HepG2 (cell line): ENCODE data around the gene SLC9A8. TPM values are rescaled to one million over a fixed set of nuclear protein-coding genes. Genes with fewer than 3 reads are reported as not detected.
A peak's percentile ranks its signal among the peaks of the same experiment; 100 is the strongest.

Experiments
- ATAC-seq: fragments of 200-7000 bp; cut with Tn5 transposase; 3 replicates; pipeline ENCODE4 v1.9.1; 2020; ENCODE audit warnings: mild to moderate bottlenecking, moderate library complexity
- BruUV-seq: library from RNA; stranded (reverse); fragments of 400-500 nt; replicated peaks from 2 replicates; lab custom pipeline; 2021; lab: Mats Ljungman, UMichigan
- CTCF ChIA-PET: fragments of 300-600 bp; formaldehyde crosslinking; extraction: SDS; loops from one replicate; lab custom pipeline; 2021; ENCODE audit warnings: low total read pairs, inconsistent platforms, low intra/inter-chr PET ratio; lab: Yijun Ruan, JAX
- POLR2A ChIA-PET: fragments of 350-600 bp; sonication (Branson Sonifier 250); formaldehyde crosslinking; loops from one replicate; lab custom pipeline; 2020; ENCODE audit warnings: antibody characterized with exemption, inconsistent platforms; lab: Yijun Ruan, JAX
- DNase-seq: peaks from one replicate; pipeline ENCODE4 v3.0.0-alpha.2; 2015; ENCODE audit warnings: low spot score
- FAIRE-seq: peaks from 3 replicates; lab custom pipeline; 2011; peaks lifted over from hg19 to GRCh38; lab: Jason Lieb, UNC
- H2AFZ ChIP-seq: one replicate; pipeline ENCODE4 v1.6.1; 2011; ENCODE audit warnings: low read length, inconsistent platforms
- H3K27ac ChIP-seq: fragments of 300-600 bp; 3 replicates; pipeline ENCODE4 v1.8.0; 2011; ENCODE audit warnings: mixed run types, mild to moderate bottlenecking, mixed read lengths, low read length, inconsistent platforms; ENCODE audit not compliant: insufficient read depth; ENCODE audit errors: extremely low read length
- H3K27me3 ChIP-seq, 2 experiments: fragments of 200-600 bp in 1 of 2; 2 replicates in 1 of 2; 3 replicates in 1 of 2; pipeline versions ENCODE4 v1.6.0 to v1.8.0; 2011; ENCODE audit warnings: low read length in 2 of 2, mild to moderate bottlenecking in 2 of 2, moderate library complexity in 2 of 2, inconsistent platforms in 1 of 2; ENCODE audit not compliant: insufficient read depth in 2 of 2, control insufficient read depth in 1 of 2
- H3K36me3 ChIP-seq, 2 experiments: fragments of 200-600 bp in 1 of 2; replicated peaks in 1 of 2; 2 replicates in 1 of 2; 3 replicates in 1 of 2; pipeline versions ENCODE4 v1.5.1 to v1.8.0; 2011; ENCODE audit warnings: low read length in 2 of 2, inconsistent platforms in 1 of 2; ENCODE audit not compliant: insufficient read depth in 2 of 2, control insufficient read depth in 1 of 2
- H3K4me1 ChIP-seq: 2 replicates; pipeline ENCODE4 v1.5.1; 2012; ENCODE audit warnings: low read length, inconsistent platforms; ENCODE audit not compliant: insufficient read depth
- H3K4me2 ChIP-seq: 2 replicates; pipeline ENCODE4 v1.6.0; 2011; ENCODE audit warnings: low read depth, low read length, inconsistent platforms
- H3K4me3 ChIP-seq, 3 experiments: fragments of 200-600 bp in 1 of 3; sonication (generic), shearing (Covaris generic) in 1 of 3; replicated peaks in 1 of 3; 2 replicates each; pipeline ENCODE4 v1.5.1; 2011 to 2016; ENCODE audit warnings: low read length in 3 of 3, inconsistent platforms in 2 of 3, low read depth in 2 of 3, mild to moderate bottlenecking in 2 of 3, control low read depth in 1 of 3, mixed read lengths in 1 of 3; ENCODE audit not compliant: insufficient read depth in 1 of 3
- H3K79me2 ChIP-seq: one replicate; pipeline ENCODE4 v1.6.1; 2011; ENCODE audit warnings: low read length, inconsistent platforms; ENCODE audit not compliant: insufficient read depth
- H3K9ac ChIP-seq: 2 replicates; pipeline ENCODE4 v1.6.0; 2011; ENCODE audit warnings: mild to moderate bottlenecking, low read depth, low read length, inconsistent platforms; ENCODE audit not compliant: insufficient read depth
- H3K9me3 ChIP-seq: 2 replicates; pipeline ENCODE4 v1.5.1; 2012; ENCODE audit warnings: mild to moderate bottlenecking, low read length
- H4K20me1 ChIP-seq: 2 replicates; pipeline ENCODE4 v1.6.0; 2011; ENCODE audit warnings: inconsistent platforms, mild to moderate bottlenecking, low read length, moderate library complexity; ENCODE audit not compliant: insufficient read depth
- AKAP8 ChIP-seq: sonication (generic); formaldehyde crosslinking; IDR thresholded peaks from 2 replicates; pipeline ENCODE4 v1.5.1; 2020; ENCODE audit warnings: mild to moderate bottlenecking, missing genetic modification reagents
- ATF4 ChIP-seq, 2 experiments: fragments of 450-650 bp in 1 of 2; sonication (generic) in 1 of 2; formaldehyde crosslinking; IDR thresholded peaks; 2 replicates each; pipeline versions ENCODE4 v1.5.0 to v1.8.0; 2020 to 2022; ENCODE audit warnings: mild to moderate bottlenecking in 1 of 2, missing genetic modification reagents in 1 of 2
- HOXA9 ChIP-seq: sonication (generic); formaldehyde crosslinking; IDR thresholded peaks from 2 replicates; pipeline ENCODE4 v1.8.1; 2022; ENCODE audit warnings: missing genetic modification reagents, mild to moderate bottlenecking, moderate library complexity, borderline replicate concordance
- MLXIP ChIP-seq: sonication (generic); formaldehyde crosslinking; IDR thresholded peaks from 2 replicates; pipeline ENCODE4 v1.9.0; 2021; ENCODE audit warnings: missing genetic modification reagents, borderline replicate concordance
- POGK ChIP-seq: sonication (generic); formaldehyde crosslinking; conservative IDR thresholded peaks from 2 replicates; pipeline ENCODE4 v1.8.0; 2022; ENCODE audit warnings: mild to moderate bottlenecking, moderate library complexity, missing genetic modification reagents
- ZFP37 ChIP-seq: sonication (generic); formaldehyde crosslinking; IDR thresholded peaks from 2 replicates; pipeline ENCODE4 v1.4.0; 2020; ENCODE audit warnings: missing genetic modification reagents, borderline replicate concordance
- ZNF329 ChIP-seq: sonication (generic); formaldehyde crosslinking; IDR thresholded peaks from 2 replicates; pipeline ENCODE4 v1.9.0; 2021; ENCODE audit warnings: low read depth, mild to moderate bottlenecking, missing genetic modification reagents
- ZNF503 ChIP-seq: sonication (generic); formaldehyde crosslinking; IDR thresholded peaks from 2 replicates; pipeline ENCODE4 v1.4.0; 2020; ENCODE audit warnings: missing genetic modification reagents
- ZNF605 ChIP-seq: sonication (generic); formaldehyde crosslinking; IDR thresholded peaks from 2 replicates; pipeline ENCODE4 v1.8.0; 2022; ENCODE audit warnings: mild to moderate bottlenecking, missing genetic modification reagents
- WGBS: methylation state at CpG from one replicate; pipeline ENCODE4 v1.1.6; 2017; ENCODE audit warnings: low lambda C conversion rate; 5-methylcytosine and 5-hydroxymethylcytosine counted together
- in situ Hi-C: cut with HindIII; loops from 2 replicates; pipeline ENCODE4 v1.10.0; 2017; ENCODE audit warnings: low pct_unique_long_range_greater_than_20kb; ENCODE audit not compliant: extremely low pct_ligation_motif_present
- intact Hi-C: fragments of 100-400 bp; cut with micrococcal nuclease; formaldehyde crosslinking; loops from one replicate; pipeline ENCODE4 v1.10.0; 2022; ENCODE audit not compliant: unreplicated experiment
- polyA plus RNA-seq, 8 experiments: library from polyadenylated mRNA; depleted of rRNA in 3 of 8; stranded (reverse) in 7 of 8; unstranded in 1 of 8; fragments of >200 nt; fragmentation: Illumina TruSeq in 4 of 8; extraction: Trizol in 4 of 8; gene quantifications; 2 replicates each; pipeline versions ENCODE4 v1.2.1 to v1.2.3, GENCODE V29; 2011 to 2016; ENCODE audit warnings: low read depth in 4 of 8, missing spikeins in 1 of 8, mixed read lengths in 1 of 8; ENCODE audit not compliant: insufficient read depth in 1 of 8
- total RNA-seq, 5 experiments: library from RNA; depleted of rRNA; stranded (reverse); fragments of >200 nt; fragmentation: Illumina TruSeq; extraction: Trizol; gene quantifications; 2 replicates each; pipeline ENCODE4 v1.2.3, GENCODE V29; 2016; ENCODE audit warnings: low read depth in 1 of 5

The SLC9A8 gene
- total and polyA plus RNA-seq, 2 of the 13 experiments (the other 11 are each of a cell fraction or from before 2014, with no cell fraction given) = 4.1 to 7.4 TPM

GRCh38 chr20:49798718-49799117 is 13.9 kb upstream of the SLC9A8 start:
- no peak overlapping the region for H3K4me2 ChIP-seq
- H4K20me1 ChIP-seq = no peaks in the 10 kb centered on the region
- TF ChIP-seq ZFP37 (CRISPR knock-in tag) (no peak), POGK (CRISPR knock-in tag) (no peak), ATF4 (CRISPR knock-in tag; IDR thresholded peaks at IDR 0.05) (no peak), AKAP8 (no peak), ZNF329 (peak; percentile 99), MLXIP (CRISPR knock-in tag) (no peak), ZNF605 (CRISPR knock-in tag) (0 out of 2 replicates have a peak, but pooled peaks have one; percentile 36), ZNF503 (CRISPR knock-in tag) (no peak), HOXA9 (CRISPR knock-in tag) (no peak)
- TF ChIP-seq, all 625 proteins: peak for 2
- ATAC-seq = no peak
- Histone ChIP-seq H3K9ac (no peak overlapping the region), H3K4me1 (peaks cover 55% of the 10 kb centered on the region), H2AFZ (no peak overlapping the region), H3K4me3 (no peak overlapping the region), H3K36me3 (no peaks in the 10 kb centered on the region), H3K27ac (no peak overlapping the region), H3K79me2 (no peaks in the 10 kb centered on the region), H3K27me3 (no peaks in the 10 kb centered on the region), H3K9me3 (no peaks in the 10 kb centered on the region; the same call in 1 of the 2 replicates)
- intact Hi-C loops (no loop called here), in situ Hi-C loops (no loop called here)
- BruUV-seq = no TSS peak
- ChIA-PET CTCF (no interaction called here), POLR2A (no interaction called here)
- WGBS = 48% methylated on average over 4 of the region's 4 CpGs
- no peak for FAIRE-seq
- DNase-seq = no peak
